Stimulated activated CD8-positive, alpha-beta memory T cell treated with anti-CD3 and anti-CD28 coated beads, Interleukin-12 subunit alpha, Interleukin-12 subunit beta, amount 100 ng/mL, for 24 hours (primary cell): Measurements from ENCODE around the gene EIF4E1B.

Experiments used
- DNase-seq: peaks from one replicate; pipeline ENCODE4 v3.0.0-alpha.2; 2020; ENCODE audit errors: extremely low read depth

The EIF4E1B gene

DNA sequence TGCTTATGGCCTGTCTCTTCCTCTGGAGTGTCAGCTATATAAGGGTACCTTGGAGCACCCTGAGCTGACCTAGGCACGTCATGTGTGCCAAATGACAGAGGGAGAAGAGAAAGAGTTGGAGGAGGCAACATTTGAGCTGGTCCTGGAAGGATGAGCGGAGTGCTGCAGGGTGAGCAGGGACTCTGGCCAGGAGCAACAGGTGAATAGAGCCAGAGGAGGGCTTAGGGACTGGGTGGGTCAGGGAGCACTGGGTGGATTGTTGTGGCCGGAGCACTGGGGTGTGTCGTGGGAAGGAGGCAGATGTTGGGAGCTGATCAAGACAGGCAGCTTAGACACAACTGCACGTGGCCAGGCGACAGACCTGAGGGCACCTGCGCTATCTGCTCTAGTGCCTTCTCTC is 60.4 kb downstream of the EIF4E1B start:
- DNase-seq = no peak

DNA sequence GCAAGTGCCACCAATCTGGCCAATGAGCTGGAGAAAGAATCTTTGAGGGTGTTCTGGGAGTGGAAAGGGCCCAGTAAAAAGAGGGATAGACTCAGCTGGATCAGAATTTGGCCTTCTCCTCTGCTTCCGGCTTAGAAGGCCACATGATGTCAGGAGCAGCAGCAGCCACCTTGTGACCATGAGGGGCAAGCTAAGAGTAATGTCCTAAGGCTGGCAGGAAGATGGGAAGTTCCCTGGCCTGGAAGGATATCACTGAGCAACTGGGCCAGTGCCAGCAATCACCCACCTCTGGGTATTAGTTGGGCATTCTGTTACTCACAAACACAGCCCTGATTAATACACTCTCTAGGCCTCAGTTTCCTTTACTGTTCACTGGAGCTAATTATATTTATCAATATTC is 61.0 kb downstream of the EIF4E1B start:
- DNase-seq = no peak

DNA sequence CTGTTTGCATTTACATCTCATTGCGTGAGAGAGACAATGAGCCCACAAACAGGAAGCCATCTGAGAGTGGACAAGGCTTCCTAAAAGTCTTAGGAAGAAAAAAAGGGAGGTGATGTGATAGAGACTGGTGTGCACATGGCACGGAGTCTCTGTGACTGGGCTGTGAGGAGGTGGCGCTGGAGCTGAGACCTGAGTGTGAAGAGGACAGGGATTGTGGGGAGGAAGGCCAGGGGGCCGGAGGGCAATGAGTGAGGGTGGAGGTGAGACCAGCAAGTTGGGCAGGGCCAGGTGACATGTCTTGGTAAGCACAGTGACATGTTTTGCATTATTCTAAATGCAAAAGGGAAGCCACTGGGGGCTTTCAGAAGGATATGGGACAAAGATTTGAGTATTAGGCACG is 61.9 kb downstream of the EIF4E1B start:
- DNase-seq = no peak

DNA sequence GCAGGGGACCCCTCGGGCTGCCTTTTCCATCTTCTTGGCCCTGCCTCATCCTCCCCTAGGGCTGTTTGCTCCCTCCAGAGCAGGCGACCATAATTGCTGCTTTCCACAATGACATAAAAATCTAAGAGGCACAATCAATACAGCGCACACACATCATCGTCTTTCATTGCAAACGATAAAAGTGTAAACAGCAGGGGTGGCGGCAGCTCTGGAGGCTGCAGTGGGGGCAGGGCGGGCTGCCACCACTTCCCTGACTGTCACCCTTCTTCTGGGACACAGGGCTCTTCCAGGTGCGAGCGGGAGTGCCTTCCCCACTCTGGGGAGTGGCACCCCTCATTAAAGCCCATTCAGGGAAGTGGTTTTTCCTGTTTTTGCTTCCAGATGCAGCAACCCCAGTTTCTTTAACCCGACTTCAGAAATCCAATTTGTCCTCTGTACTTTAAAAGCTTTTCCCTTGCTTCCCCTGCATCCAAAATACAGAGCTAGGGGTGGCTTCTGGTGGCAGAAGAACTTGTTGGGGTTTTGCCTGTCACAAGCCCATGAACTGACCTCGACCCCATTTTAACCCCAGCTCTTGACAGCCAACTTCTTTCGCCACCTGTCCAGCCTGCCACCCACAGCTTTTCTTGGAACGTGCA is 62.5 kb downstream of the EIF4E1B start:
- no peak for DNase-seq

DNA sequence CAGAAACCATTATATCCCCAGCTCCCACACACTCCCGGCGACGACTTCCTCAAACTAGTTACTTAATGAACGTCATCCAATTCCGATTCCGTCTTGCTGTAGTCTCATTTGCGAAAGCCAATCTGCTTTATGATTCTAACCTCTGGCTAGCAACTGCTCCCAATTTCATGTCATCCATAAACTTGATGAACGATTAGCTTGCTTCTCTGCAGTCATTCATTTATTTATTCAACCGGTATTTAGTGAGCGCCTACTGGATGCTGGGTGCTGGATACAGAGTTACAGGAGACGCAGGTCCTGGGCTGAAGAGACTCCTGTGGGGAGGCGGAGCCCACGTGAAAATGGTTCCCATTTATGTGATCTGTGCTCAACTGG is 63.0 kb downstream of the EIF4E1B start:
- no peak for DNase-seq

DNA sequence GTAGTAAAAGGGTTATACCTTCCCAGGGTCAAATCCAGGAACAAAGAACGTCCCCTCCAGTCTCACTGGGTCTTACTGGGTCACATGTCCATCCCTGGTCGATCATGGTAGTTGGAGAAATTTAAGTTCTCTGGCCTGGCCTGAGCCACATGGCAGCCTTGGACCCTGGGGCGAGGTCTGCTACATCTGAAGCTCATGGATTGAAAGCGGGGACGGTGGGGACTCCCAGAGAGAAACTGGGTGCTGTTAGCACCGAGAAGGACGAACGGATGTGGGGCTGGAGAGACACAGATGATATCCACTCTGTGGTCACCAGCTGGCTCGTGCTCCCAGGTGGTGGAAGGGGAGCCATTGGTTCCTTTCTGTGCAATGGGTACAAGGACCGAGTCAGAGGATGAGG is 63.7 kb downstream of the EIF4E1B start:
- DNase-seq = no peak

DNA sequence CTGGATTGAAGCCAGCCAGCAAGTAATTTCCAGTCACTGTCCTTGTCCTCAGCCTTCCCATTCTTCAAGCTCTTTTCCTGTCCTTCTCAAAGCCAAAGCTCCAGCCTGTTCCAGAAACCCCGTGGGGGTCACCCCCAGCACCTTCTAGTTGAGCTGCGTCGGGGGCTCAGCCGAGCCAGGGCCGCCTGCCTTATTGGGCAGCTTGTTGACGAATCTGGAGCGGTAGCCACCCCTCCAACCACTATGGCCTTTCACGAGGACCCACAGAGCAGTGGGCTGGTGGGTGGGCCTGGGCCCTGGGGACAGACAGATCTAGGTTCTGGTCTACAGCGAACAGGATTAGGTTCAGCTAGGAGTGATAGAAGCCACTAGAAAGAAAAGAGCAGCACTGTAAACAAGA is 64.2 kb downstream of the EIF4E1B start:
- no peak for DNase-seq

DNA sequence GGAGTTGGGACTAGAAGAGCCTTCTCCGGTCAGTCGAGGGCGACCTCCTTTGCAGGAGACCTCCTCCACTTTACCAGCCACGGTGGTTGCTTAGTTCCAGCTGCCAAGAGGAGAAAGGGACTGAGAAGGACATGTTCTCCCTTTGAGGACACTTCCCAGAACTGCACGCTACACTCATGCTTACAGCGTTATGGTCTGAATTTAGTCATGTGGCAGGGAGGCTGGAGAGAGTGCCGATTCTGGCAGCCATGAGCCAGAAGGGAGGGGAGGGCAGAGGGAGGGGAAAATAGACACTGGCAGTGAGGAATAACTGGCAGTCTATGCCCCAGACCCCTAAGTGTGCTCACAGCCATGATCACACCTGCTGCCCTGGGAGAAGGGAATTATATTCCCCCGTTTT is 64.6 kb downstream of the EIF4E1B start:
- DNase-seq = no peak
